ENCODE measurements around the gene CHKA.

DNA sequence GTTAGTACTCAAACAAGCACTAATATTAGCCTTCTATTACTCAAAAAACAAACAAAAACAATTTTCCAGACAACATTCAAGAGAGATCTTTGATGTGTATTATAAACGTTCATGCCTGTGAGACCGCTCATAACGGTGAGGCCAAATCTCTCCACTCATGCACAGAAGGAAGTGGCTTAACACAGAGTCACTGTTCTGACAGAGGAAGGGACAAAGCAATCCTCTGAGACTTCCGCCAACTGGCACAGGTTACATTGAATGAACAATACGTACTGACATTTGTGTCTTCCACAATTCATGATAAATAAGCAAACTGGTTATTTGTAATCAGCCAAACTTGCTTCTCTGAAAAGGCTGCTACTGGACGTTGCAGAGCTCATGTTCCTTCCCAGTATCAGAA lies 30.5 kb downstream of the CHKA start:
- TF ChIP-seq CTCF (IDR thresholded peaks at IDR 0.05; ENCODE audit: extremely low read depth in 1 of 2, insufficient read depth in 1 of 2, low read depth in 1 of 2, low read length in 2 of 2) = no peak
- TF ChIP-seq POLR2A (IDR thresholded peaks at IDR 0.05; ENCODE audit: low read depth, low read length) = no peak
- no peak for TF ChIP-seq POLR2AphosphoS5 (IDR thresholded peaks at IDR 0.05; ENCODE audit: insufficient read depth, low read depth, low read length)
- no peak for TF ChIP-seq MYC (IDR thresholded peaks at IDR 0.05; ENCODE audit: low read depth, low read length)
- TF ChIP-seq EZH2 (IDR thresholded peaks at IDR 0.05; ENCODE audit: borderline replicate concordance, low read depth, low read length, severe bottlenecking) = no peak
- TF ChIP-seq, protein P1, sequence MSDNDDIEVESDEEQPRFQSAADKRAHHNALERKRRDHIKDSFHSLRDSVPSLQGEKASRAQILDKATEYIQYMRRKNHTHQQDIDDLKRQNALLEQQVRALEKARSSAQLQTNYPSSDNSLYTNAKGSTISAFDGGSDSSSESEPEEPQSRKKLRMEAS (IDR thresholded peaks at IDR 0.05; ENCODE audit: insufficient read depth, insufficient read length) = no peak
- TF ChIP-seq JUN (IDR thresholded peaks at IDR 0.05; ENCODE audit: borderline replicate concordance, insufficient read depth, insufficient read length, low read depth) = no peak
- no peak for TF ChIP-seq FOS (IDR thresholded peaks at IDR 0.05; ENCODE audit: borderline replicate concordance, insufficient read depth, low read length)
- no peak for TF ChIP-seq GATA2 (IDR thresholded peaks at IDR 0.05; ENCODE audit: insufficient read depth, insufficient read length, low read depth, low read length)

Data from endothelial cell of umbilical vein (primary cell).